Measurements from ENCODE around the gene GPR31.
"Not testable (repeated sequence)": the region's sequence is repeated elsewhere in the genome, so short reads cannot be mapped to it uniquely, and the experiment has no call there.

GPR31 gene

GRCh38 chr6:167157863-167158262 lies at the start of gene GPR31:
Gene GPR31 (minus strand): TSS chr6:167157980. CDS start chr6:167157831, 149 bp downstream.
- DNase-seq: no peak

GRCh38 chr6:167207527-167207926 lies 49.7 kb upstream of the GPR31 start:
- no peak for DNase-seq

- DNase-seq: not testable (repeated sequence)
Measured at GRCh38 chr6:167205316-167205715, 47.5 kb upstream of the GPR31 start.

GRCh38 chr6:167204059-167204348 lies 46.2 kb upstream of the GPR31 start:
- DNase-seq: not testable (repeated sequence)

- DNase-seq: not testable (repeated sequence)
Measured at GRCh38 chr6:167203261-167204058, 45.7 kb upstream of the GPR31 start.

- DNase-seq: not testable (repeated sequence)
Measured at GRCh38 chr6:167202613-167203012, 44.8 kb upstream of the GPR31 start.

- DNase-seq: no peak
Measured at GRCh38 chr6:167200806-167201205, 43.0 kb upstream of the GPR31 start.

GRCh38 chr6:167195941-167196610 lies 38.3 kb upstream of the GPR31 start:
- not testable (repeated sequence) for DNase-seq

GRCh38 chr6:167193515-167194125 lies 35.8 kb upstream of the GPR31 start:
- not testable (repeated sequence) for DNase-seq

GRCh38 chr6:167191043-167191583 lies 33.3 kb upstream of the GPR31 start:
- DNase-seq: not testable (repeated sequence)

GRCh38 chr6:167187275-167187674 lies 29.5 kb upstream of the GPR31 start:
- not testable (repeated sequence) for DNase-seq

- DNase-seq: not testable (repeated sequence)
Measured at GRCh38 chr6:167185101-167185500, 27.3 kb upstream of the GPR31 start.

GRCh38 chr6:167182913-167183314 lies 25.1 kb upstream of the GPR31 start:
- not testable (repeated sequence) for DNase-seq

- DNase-seq: not testable (repeated sequence)
Measured at GRCh38 chr6:167181351-167181750, 23.6 kb upstream of the GPR31 start.

- DNase-seq: not testable (repeated sequence)
Measured at GRCh38 chr6:167180086-167180485, 22.3 kb upstream of the GPR31 start.

GRCh38 chr6:167178896-167179655 lies 21.3 kb upstream of the GPR31 start:
- DNase-seq: not testable (repeated sequence)

- not testable (repeated sequence) for DNase-seq
Measured at GRCh38 chr6:167177271-167177670, 19.5 kb upstream of the GPR31 start.

- DNase-seq: not testable (repeated sequence)
Measured at GRCh38 chr6:167172011-167172410, 14.2 kb upstream of the GPR31 start.

- DNase-seq: not testable (repeated sequence)
Measured at GRCh38 chr6:167171300-167171699, 13.5 kb upstream of the GPR31 start.

- DNase-seq: not testable (repeated sequence)
Measured at GRCh38 chr6:167169867-167170266, 12.1 kb upstream of the GPR31 start.

GRCh38 chr6:167168296-167168695 lies 10.5 kb upstream of the GPR31 start:
- not testable (repeated sequence) for DNase-seq

GRCh38 chr6:167167699-167168098 lies 9.9 kb upstream of the GPR31 start:
- DNase-seq: not testable (repeated sequence)
